Gastroesophageal sphincter (tissue), 4 donors: ENCODE results near the gene MCC. TPM values are rescaled to one million over a fixed set of nuclear protein-coding genes. Genes with fewer than 3 reads are reported as not detected.

Source experiments
- ATAC-seq: fragments of 150-250 bp; one replicate; pipeline ENCODE4 v1.9.1; 2016; ENCODE audit warnings: mild to moderate bottlenecking, moderate library complexity
- H3K27ac ChIP-seq, 4 donors: fragments of 200-600 bp; sonication (generic) in 3 of 4; 1 replicate in 3 of 4; 2 replicates in 1 of 4; pipeline ENCODE4 v1.5.1; 2016 to 2019
- H3K27me3 ChIP-seq: fragments of 200-600 bp; sonication (generic); one replicate; pipeline ENCODE4 v1.5.1; 2019
- H3K36me3 ChIP-seq, 2 donors: fragments of 200-600 bp; sonication (generic); one replicate each; pipeline ENCODE4 v1.5.1; 2019; ENCODE audit warnings: control low read depth in 1 of 2
- H3K4me1 ChIP-seq, 3 donors: fragments of 200-600 bp; sonication (generic); 1 replicate in 2 of 3; 2 replicates in 1 of 3; pipeline ENCODE4 v1.5.1; 2016 to 2019; ENCODE audit warnings: control low read depth in 2 of 3
- H3K4me3 ChIP-seq, 2 donors: fragments of 200-600 bp; sonication (generic); one replicate each; pipeline ENCODE4 v1.5.1; 2019; ENCODE audit warnings: mild to moderate bottlenecking in 1 of 2, moderate library complexity in 1 of 2
- H3K9me3 ChIP-seq, 3 donors: fragments of 200-600 bp; sonication (generic); one replicate each; pipeline ENCODE4 v1.5.1; 2017 to 2019; ENCODE audit warnings: control low read depth in 2 of 3
- CTCF ChIP-seq, 4 experiments: fragments of 200-600 bp in 2 of 4; fragments of 450-650 bp in 2 of 4; sonication (generic) in 1 of 4; IDR thresholded peaks; one replicate each; pipeline ENCODE4 v1.5.1; 2017 to 2019; ENCODE audit warnings: antibody characterized with exemption in 4 of 4, mild to moderate bottlenecking in 2 of 4, moderate library complexity in 2 of 4
- EP300 ChIP-seq: sonication (generic); formaldehyde crosslinking; IDR thresholded peaks from one replicate; pipeline ENCODE4 v1.6.1; 2017; ENCODE audit warnings: antibody characterized with exemption, mild to moderate bottlenecking
- POLR2A ChIP-seq, 2 donors: fragments of 450-650 bp; IDR thresholded peaks; one replicate each; pipeline ENCODE4 v1.6.1; 2017; ENCODE audit warnings: antibody characterized with exemption in 2 of 2, mild to moderate bottlenecking in 2 of 2, moderate library complexity in 1 of 2
- POLR2AphosphoS5 ChIP-seq: sonication (generic); formaldehyde crosslinking; IDR thresholded peaks from one replicate; pipeline ENCODE4 v1.6.1; 2017; ENCODE audit warnings: antibody characterized with exemption
- WGBS, 2 donors: methylation state at CpG; one replicate each; pipeline ENCODE4 v1.1.5; 2018; ENCODE audit warnings: low coverage in 1 of 2; 5-methylcytosine and 5-hydroxymethylcytosine counted together
- total RNA-seq, 4 donors: library from RNA; depleted of rRNA; stranded (reverse); fragments of >200 nt; gene quantifications; one replicate each; pipeline ENCODE4 v1.1.0, GENCODE V29; 2016

Gene MCC
- total RNA-seq, 4 donors from 2014 or later, result 20.5 to 28.7 (median 23.5) TPM

- no peak overlapping the region for H3K27ac ChIP-seq
- TF ChIP-seq EP300, result no peak
- no peak for TF ChIP-seq POLR2AphosphoS5
- no peak for TF ChIP-seq POLR2A (IDR thresholded peaks at IDR 0.05)
- TF ChIP-seq CTCF (IDR thresholded peaks at IDR 0.05), result no peak
Observed at GRCh38 chr5:112986224-112986623, 502.0 kb downstream of the MCC start.

GRCh38 chr5:112983363-112983762 is 504.9 kb downstream of the MCC start:
- Histone ChIP-seq H3K4me3 (no peak overlapping the region), H3K27ac (no peak overlapping the region), H3K36me3 (peaks cover 0 to 9% of the 10 kb centered on the region in 2 donors), H3K4me1 (peaks cover 0 to 28% (median 0%) of the 10 kb centered on the region in 3 donors), H3K27me3 (no peaks in the 10 kb centered on the region), H3K9me3 (no peaks in the 10 kb centered on the region)
- ATAC-seq, result no peak
- WGBS, 2 donors, result 86 to 94% methylated on average over 1 to 2 of the region's 2 CpGs
- TF ChIP-seq EP300, result no peak
- no peak for TF ChIP-seq POLR2AphosphoS5
- TF ChIP-seq POLR2A (IDR thresholded peaks at IDR 0.05), result no peak
- no peak for TF ChIP-seq CTCF (IDR thresholded peaks at IDR 0.05)

More at GRCh38 chr5:112986224-112986623, 502.0 kb downstream of the MCC start:
- WGBS, 2 donors, result 97 to 98% methylated on average over 3 to 4 of the region's 4 CpGs
- H3K27me3 ChIP-seq, result no peaks in the 10 kb centered on the region
- ATAC-seq, result no peak
- peaks cover 0 to 9% of the 10 kb centered on the region in 2 donors for H3K36me3 ChIP-seq
- no peaks in the 10 kb centered on the region for H3K4me1 ChIP-seq
- H3K4me3 ChIP-seq, result no peak overlapping the region
- no peaks in the 10 kb centered on the region for H3K9me3 ChIP-seq

- TF ChIP-seq EP300 (no peak), POLR2A (IDR thresholded peaks at IDR 0.05) (no peak), CTCF (IDR thresholded peaks at IDR 0.05) (no peak), POLR2AphosphoS5 (no peak)
- Histone ChIP-seq H3K9me3 (no peaks in the 10 kb centered on the region), H3K4me3 (no peak overlapping the region), H3K27me3 (no peaks in the 10 kb centered on the region), H3K36me3 (peaks cover 0 to 3% of the 10 kb centered on the region in 2 donors), H3K27ac (no peak overlapping the region), H3K4me1 (peaks cover 0 to 44% (median 7%) of the 10 kb centered on the region in 3 donors)
- 69% methylated on average over 3 of the region's 3 CpGs; no CpG with 5 or more reads in 1 of the 2 donors for WGBS, 2 donors
- ATAC-seq, result no peak
Observed at GRCh38 chr5:112979723-112980122, 508.5 kb downstream of the MCC start.

GRCh38 chr5:112978836-112979235 is 509.4 kb downstream of the MCC start:
- H3K4me1 ChIP-seq, result peaks cover 0 to 44% (median 7%) of the 10 kb centered on the region in 3 donors
- no peaks in the 10 kb centered on the region for H3K36me3 ChIP-seq
- H3K27ac ChIP-seq, result no peak overlapping the region
- WGBS, 2 donors, result 21 to 30% methylated on average over 2 of the region's 2 CpGs
- no peak overlapping the region for H3K4me3 ChIP-seq
- ATAC-seq, result no peak
- no peaks in the 10 kb centered on the region for H3K27me3 ChIP-seq
- TF ChIP-seq CTCF (IDR thresholded peaks at IDR 0.05) (no peak), POLR2AphosphoS5 (no peak), POLR2A (IDR thresholded peaks at IDR 0.05) (no peak), EP300 (no peak)
- H3K9me3 ChIP-seq, result no peaks in the 10 kb centered on the region

- peaks cover 0 to 44% (median 7%) of the 10 kb centered on the region in 3 donors for H3K4me1 ChIP-seq
- no peak for TF ChIP-seq CTCF (IDR thresholded peaks at IDR 0.05)
- TF ChIP-seq EP300, result no peak
- TF ChIP-seq POLR2AphosphoS5, result no peak
- no peak for TF ChIP-seq POLR2A (IDR thresholded peaks at IDR 0.05)
- WGBS, 2 donors, result 0% methylated on average over 16 of the region's 16 CpGs
- H3K9me3 ChIP-seq, result no peaks in the 10 kb centered on the region
- peak overlapping the region; percentile 36 to 94 (median 88) for H3K27ac ChIP-seq
- no peak for ATAC-seq
- H3K4me3 ChIP-seq, result peak overlapping the region; percentile 62 to 97
- no peaks in the 10 kb centered on the region for H3K36me3 ChIP-seq
- H3K27me3 ChIP-seq, result no peaks in the 10 kb centered on the region
Observed at GRCh38 chr5:112977440-112977861, 510.8 kb downstream of the MCC start.
